GM19467 (cell line): Measurements from ENCODE around the gene PRKN.
"Not testable (repeated sequence)": the region's sequence is repeated elsewhere in the genome, so short reads cannot be mapped to it uniquely, and the experiment has no call there.

Experiments
- ATAC-seq: cut with Tn5 transposase; IDR thresholded peaks from one replicate; pipeline ENCODE4 v1.9.1; 2021; ENCODE audit warnings: mild to moderate bottlenecking, moderate library complexity; ENCODE audit not compliant: unreplicated experiment

PRKN gene

DNA sequence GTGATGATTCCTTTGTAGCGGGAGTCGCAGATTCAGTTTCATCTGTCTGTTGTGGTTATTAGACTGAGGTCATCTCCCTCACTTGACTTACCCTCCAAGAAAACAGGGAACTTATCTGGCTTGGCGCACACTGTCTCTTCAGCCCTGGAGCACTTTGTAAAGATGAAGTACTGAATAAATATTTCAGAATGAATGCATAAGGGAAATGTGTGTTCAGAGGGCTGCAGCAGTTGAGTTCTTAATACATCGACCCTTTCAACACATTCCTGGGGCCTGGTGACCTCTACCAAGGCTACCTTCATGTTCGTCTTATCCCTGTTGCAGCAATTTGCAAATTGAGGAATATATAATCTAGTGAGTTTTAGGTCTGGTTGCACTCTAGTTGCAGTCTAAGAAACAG lies 801.2 kb downstream of the PRKN start:
- no peak for ATAC-seq

GRCh38 chr6:161924516-161925116 lies 803.0 kb downstream of the PRKN start:
- ATAC-seq: no peak

DNA sequence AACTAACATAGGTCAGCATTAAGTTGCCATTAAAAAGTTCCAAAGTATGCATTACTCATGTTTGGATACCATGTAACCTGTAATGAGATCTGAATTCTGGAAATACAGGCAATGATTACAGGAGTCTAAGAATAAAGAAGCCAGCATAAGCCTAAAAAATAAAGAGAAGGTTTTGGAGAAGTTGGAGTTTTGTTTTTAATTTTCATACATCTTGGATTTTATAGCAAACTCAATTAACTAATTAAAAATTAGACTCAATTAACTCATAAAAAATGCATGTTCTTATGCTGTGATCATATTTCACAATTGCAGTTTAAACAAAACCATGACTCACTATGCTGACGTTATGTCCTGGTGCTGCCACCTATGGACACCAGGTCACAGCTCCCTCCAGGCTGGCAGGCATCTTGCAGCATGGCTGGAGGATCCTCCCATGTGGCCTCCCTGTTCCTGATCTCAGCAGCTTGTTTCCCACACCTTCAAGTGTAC lies 804.9 kb downstream of the PRKN start:
- no peak for ATAC-seq

- ATAC-seq: no peak
Observed at GRCh38 chr6:161921602-161922395, 805.8 kb downstream of the PRKN start.

GRCh38 chr6:161919691-161920090 lies 807.9 kb downstream of the PRKN start:
- ATAC-seq: no peak

DNA sequence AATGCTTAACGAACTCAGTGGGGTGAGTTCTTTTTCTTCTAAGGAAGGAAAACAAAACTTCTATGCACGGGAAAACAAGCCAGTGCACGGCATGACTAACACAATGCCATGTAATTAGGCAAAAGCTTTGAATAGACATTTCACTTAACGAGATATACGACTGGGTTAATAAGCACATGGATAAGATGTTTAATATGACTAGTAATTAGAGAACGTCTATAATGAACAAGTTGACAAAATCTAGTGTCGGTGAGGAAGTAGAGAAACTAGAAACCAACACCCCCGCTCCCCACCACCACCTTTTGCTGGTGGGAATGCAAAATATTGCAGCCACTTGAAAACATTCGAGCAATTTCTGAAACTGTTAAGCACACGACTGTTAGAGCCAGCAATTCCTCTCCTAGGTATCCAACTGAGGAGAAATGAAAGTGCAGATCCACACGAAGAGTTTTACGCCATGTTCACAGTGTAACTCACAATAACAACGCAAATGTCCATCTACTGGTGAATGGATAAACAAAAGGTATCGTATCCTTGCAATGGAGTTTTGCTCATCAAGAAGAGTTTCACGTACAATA lies 808.8 kb downstream of the PRKN start:
- no peak for ATAC-seq

DNA sequence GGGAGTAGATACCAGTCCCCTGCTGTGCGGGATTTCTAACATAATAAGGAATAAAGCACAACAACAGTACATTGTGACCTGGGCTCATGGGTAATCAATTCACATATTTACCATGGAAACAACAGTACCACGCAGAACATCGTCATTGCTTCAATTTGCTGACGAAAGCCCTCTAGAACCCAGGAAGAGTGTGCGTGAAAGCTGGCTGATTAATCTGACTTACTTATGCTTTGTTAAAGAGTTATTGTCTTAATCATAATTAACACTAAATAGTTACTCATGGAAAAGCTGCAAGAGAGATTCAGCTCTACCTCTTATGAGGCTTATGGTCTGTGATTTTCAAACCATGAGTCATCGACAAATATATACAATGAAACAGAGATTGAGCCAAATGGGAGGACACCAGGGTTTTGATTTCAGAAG lies 809.4 kb downstream of the PRKN start:
- ATAC-seq: no peak

DNA sequence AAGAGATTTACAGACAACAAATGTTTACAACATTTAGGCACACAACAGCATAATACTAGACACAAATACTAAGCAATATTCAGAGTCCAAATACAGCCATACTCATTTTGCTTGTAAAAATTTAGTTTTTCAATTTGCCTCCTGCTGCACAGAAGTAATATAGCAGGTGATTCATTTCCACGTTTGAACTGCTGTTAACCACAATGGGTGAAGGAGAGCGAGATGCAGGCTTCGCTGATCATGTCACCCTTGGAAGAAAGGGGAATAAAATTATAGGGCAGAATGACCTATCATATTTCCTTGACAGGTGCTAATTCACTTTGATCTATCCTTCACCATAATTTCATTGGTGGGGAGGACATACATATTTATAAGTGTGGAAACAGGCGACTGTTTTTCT lies 809.9 kb downstream of the PRKN start:
- ATAC-seq: no peak

DNA sequence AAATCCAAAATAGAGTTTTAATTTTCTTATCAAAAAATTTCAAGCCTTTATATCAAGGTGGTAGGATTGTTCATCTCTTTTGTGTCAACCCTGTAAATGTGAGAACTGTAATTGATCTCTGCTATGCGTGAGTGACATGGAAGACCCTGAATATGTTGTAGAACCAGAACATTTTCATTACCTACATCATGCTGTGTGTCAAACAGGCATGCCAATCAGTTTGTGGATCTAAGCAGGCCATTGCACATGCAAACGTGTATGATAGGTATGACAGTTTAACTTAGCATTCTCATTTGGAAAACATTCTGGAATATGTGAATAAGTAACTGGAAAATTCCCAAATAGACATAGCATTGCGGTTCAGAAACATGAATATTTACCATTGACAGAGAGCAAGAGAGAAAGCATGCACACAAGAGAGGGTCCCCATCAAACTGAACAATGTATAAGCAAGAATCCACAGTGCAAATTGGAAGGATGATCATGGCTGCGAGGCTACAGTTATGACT lies 812.1 kb downstream of the PRKN start:
- no peak for ATAC-seq

- no peak for ATAC-seq
Observed at GRCh38 chr6:161908872-161909271, 818.7 kb downstream of the PRKN start.

- no peak for ATAC-seq
Observed at GRCh38 chr6:161906571-161906970, 821.0 kb downstream of the PRKN start.

DNA sequence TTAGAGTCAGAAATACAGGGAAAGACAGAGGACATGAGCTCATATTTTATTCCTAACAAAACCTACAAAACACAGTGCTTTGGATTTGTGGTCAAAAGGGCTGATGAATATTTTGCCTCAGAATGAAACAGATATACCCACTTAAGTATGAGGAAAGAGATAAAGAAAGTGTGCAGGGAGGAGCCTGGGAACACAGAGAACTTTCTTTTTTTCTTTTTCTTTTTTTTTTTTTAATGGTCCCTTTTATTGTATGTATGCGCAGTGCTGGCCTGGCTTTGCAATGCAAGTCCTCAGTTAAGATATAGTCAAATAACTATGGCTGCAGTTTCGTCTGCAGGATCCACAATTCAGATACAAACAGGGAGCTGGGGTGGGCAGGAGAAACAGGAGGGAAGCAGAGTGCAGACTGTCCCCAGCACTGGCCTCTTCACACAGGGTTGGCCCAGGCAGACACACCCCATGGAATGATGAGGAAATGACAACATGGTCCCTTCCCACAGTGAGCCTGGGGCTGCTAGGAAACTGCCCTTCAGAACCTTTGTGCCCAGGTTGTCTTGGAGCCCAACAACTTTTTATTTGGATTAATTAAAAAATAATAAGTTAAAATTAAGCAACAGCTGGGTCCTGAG lies 823.9 kb downstream of the PRKN start:
- ATAC-seq: no peak

GRCh38 chr6:161901740-161902426 lies 825.7 kb downstream of the PRKN start:
- ATAC-seq: no peak

- ATAC-seq: no peak
Observed at GRCh38 chr6:161894436-161894835, 833.1 kb downstream of the PRKN start.

DNA sequence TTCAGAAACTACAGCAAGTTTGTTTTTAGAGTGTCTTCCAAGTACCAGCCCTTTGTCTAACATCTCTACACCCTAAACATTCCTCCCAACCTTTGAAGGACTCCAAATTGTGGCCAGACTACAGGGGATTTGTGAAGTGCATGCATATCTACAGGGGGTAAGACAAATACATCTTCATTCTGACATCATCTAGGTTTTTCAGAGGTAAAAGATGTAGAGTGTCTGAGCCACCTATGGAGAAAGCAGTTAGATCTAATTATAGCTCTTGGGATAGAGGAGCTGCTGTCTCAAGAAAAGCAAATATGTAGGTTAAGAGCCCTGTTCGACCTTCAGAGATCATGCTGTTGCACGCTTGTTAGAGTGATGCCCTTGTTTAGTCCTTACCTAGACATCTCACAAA lies 836.0 kb downstream of the PRKN start:
- ATAC-seq: no peak

DNA sequence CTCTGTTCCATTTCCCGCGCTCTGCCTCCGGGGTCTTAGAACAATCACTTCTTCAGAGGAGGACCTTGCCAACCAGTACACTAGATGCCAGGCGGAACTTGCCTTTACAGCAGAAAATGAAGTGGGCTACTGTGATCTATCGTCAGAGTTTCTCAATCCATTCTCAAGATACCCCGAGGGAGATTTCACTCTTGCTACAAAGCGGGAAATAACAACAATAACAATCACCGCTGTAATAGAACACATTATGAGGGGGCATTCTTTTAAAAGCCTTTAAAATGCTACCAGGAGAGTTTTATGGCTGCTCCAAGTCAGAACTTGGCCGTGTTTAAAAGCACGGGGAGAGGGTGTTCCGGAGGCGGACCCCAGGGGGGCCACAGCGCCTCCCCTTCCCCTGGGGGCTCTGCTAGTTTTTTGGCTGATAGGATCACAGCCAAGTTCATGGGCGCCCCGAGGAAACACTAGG lies 836.7 kb downstream of the PRKN start:
- ATAC-seq: no peak

DNA sequence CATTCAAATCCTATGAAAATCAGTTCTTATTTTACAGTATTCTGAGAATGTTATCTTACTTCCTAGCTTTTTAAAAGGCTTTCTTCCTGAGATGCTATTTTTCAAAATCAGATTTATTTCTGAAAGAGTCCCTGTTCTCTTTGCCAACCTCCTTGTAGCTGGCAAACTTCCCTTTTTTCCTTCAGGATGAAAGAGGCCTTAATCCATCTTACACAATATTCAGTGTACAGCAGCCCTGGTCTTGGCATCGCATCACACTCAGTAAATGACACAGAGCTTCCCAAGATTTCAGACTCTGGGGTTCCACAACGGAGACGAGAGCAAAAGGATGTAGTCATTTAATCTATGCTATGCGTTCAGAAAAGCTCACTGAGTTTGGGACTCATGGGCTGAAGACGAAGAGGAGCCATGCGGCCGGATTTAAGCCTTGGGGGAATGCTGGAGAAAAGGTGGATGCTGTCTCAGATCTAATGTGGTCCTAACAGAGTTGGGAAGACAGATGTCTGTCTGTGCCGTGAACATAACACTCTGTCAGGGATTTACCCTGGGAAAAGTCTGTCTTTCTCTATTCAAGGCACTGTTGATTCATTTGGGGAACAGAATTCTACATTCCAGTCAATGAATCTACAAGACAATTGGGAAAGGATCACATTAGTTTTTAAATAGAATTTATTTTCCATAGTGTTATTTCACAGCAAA lies 837.3 kb downstream of the PRKN start:
- ATAC-seq: no peak

GRCh38 chr6:161889324-161889723 lies 838.2 kb downstream of the PRKN start:
- ATAC-seq: no peak

GRCh38 chr6:161886545-161886944 lies 841.0 kb downstream of the PRKN start:
- ATAC-seq: not testable (repeated sequence)

DNA sequence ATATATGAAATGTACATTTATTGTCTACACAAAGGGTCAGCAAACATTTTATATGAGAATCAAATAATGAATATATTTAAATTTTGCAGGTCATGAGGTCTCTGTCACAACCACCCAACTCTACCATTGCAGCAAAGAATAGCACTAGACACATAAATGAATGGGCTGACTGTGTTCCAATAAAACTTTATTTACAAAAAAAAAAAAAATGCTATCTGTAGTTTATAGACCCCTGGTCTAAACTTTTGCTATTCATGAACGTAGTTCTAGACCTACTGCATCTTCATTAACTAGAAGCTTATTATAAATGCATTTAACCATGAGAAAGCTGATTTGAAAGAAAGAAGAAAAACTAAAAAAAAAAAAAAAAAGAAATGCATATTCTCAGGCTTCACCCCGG lies 842.8 kb downstream of the PRKN start:
- ATAC-seq: no peak
